Uterus (tissue), 4 donors: ENCODE measurements around the gene CCDC8. TPM values are rescaled to one million over a fixed set of nuclear protein-coding genes. Genes with fewer than 3 reads are reported as not detected.
"Not testable (repeated sequence)": the region's sequence is repeated elsewhere in the genome, so short reads cannot be mapped to it uniquely, and the experiment has no call there.

ENCODE experiments used
- DNase-seq, 2 donors: peaks; one replicate each; pipeline ENCODE4 v3.0.0-alpha.2; 2019 to 2020
- H3K27ac ChIP-seq, 2 donors: fragments of 200-600 bp; sonication (generic); 1 replicate in 1 of 2; 2 replicates in 1 of 2; pipeline ENCODE4 v1.5.1; 2016 to 2018
- H3K27me3 ChIP-seq, 2 donors: fragments of 200-600 bp; sonication (generic); one replicate each; pipeline ENCODE4 v1.5.1; 2018 to 2019; ENCODE audit warnings: control low read depth in 1 of 2
- H3K36me3 ChIP-seq, 2 donors: fragments of 200-600 bp; sonication (generic); one replicate each; pipeline ENCODE4 v1.5.1; 2019; ENCODE audit warnings: control low read depth in 1 of 2
- H3K4me1 ChIP-seq, 2 donors: fragments of 200-600 bp; sonication (generic); one replicate each; pipeline ENCODE4 v1.5.1; 2018 to 2019; ENCODE audit warnings: control low read depth in 1 of 2
- H3K4me3 ChIP-seq, 2 donors: fragments of 200-600 bp; sonication (generic); 1 replicate in 1 of 2; 2 replicates in 1 of 2; pipeline ENCODE4 v1.5.1; 2018 to 2019; ENCODE audit warnings: mild to moderate bottlenecking in 1 of 2
- H3K9me3 ChIP-seq, 2 donors: fragments of 200-600 bp; sonication (generic); one replicate each; pipeline ENCODE4 v1.5.1; 2019; ENCODE audit warnings: control low read depth in 1 of 2
- CTCF ChIP-seq, 4 experiments: fragments of 200-600 bp in 2 of 4; fragments of 450-650 bp in 2 of 4; sonication (generic) in 2 of 4; IDR thresholded peaks; one replicate each; pipeline ENCODE4 v1.5.1; 2016 to 2019; ENCODE audit warnings: antibody characterized with exemption in 4 of 4, mild to moderate bottlenecking in 2 of 4, moderate library complexity in 1 of 4
- POLR2A ChIP-seq, 2 donors: fragments of 450-650 bp; IDR thresholded peaks; one replicate each; pipeline ENCODE4 v1.6.1; 2016; ENCODE audit warnings: antibody characterized with exemption in 2 of 2, mild to moderate bottlenecking in 1 of 2, moderate library complexity in 1 of 2
- intact Hi-C: fragments of 100-400 bp; cut with DNase I; formaldehyde crosslinking; loops from one replicate; pipeline ENCODE4 v1.15.1; 2023; ENCODE audit warnings: low total_unique reads
- total RNA-seq, 4 donors: library from RNA; depleted of rRNA in 3 of 4; stranded (reverse); fragments of >200 nt in 3 of 4; gene quantifications; one replicate each; pipeline versions ENCODE4 v1.1.0 to v1.2.4, GENCODE V29; 2014 to 2023
- donor health status: DM: yes; HTN: yes; CAD: no.

The CCDC8 gene
- total RNA-seq, 4 donors from 2014 or later: 7.2 to 89.1 (median 26.2) TPM

GRCh38 chr19:46442808-46443450 is 29.6 kb upstream of the CCDC8 start:
- Histone ChIP-seq H3K36me3 (no peaks in the 10 kb centered on the region), H3K27ac (peak overlapping the region; percentile 56 to 61), H3K9me3 (no peaks in the 10 kb centered on the region), H3K4me3 (no peak overlapping the region), H3K4me1 (peaks cover 0 to 6% of the 10 kb centered on the region in 2 donors), H3K27me3 (no peaks in the 10 kb centered on the region)
- no peak for TF ChIP-seq CTCF (IDR thresholded peaks at IDR 0.05)
- TF ChIP-seq POLR2A (IDR thresholded peaks at IDR 0.05): no peak
- DNase-seq: peak; percentile 49 to 59
- intact Hi-C loops: no loop called here

GRCh38 chr19:46441866-46442265 is 28.5 kb upstream of the CCDC8 start:
- TF ChIP-seq POLR2A (IDR thresholded peaks at IDR 0.05): no peak
- TF ChIP-seq CTCF (IDR thresholded peaks at IDR 0.05): no peak
- H3K27ac ChIP-seq: peak overlapping the region; percentile 56 to 61

DNA sequence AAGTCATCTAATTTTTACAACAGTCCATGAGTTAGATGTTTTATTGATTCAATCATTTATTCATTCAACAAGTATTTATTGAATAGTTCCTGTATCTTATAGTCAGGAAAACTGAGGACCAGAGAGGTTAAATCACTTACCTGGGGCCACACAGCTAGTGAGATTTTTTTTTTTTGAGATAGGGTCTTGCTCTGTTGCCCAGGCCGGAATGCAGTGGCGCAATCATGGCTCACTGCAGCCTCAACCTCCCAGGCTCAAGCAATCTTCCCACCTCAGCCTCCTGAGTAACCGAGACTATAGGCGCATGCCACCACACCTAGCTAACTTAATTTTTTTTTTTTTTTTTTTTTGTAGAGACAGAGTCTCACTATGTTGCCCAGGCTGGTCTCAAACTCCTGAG is 22.3 kb upstream of the CCDC8 start:
- H3K4me3 ChIP-seq, H3K27ac ChIP-seq, H3K27me3 ChIP-seq, intact Hi-C loops, H3K36me3 ChIP-seq, H3K4me1 ChIP-seq, H3K9me3 ChIP-seq, DNase-seq: not testable (repeated sequence)

More at GRCh38 chr19:46441866-46442265, 28.5 kb upstream of the CCDC8 start:
- Histone ChIP-seq H3K36me3 (no peaks in the 10 kb centered on the region), H3K27me3 (no peaks in the 10 kb centered on the region), H3K4me1 (peaks cover 0 to 6% of the 10 kb centered on the region in 2 donors), H3K4me3 (no peak overlapping the region), H3K9me3 (no peaks in the 10 kb centered on the region)
- intact Hi-C loops: no loop called here
- DNase-seq: no peak

DNA sequence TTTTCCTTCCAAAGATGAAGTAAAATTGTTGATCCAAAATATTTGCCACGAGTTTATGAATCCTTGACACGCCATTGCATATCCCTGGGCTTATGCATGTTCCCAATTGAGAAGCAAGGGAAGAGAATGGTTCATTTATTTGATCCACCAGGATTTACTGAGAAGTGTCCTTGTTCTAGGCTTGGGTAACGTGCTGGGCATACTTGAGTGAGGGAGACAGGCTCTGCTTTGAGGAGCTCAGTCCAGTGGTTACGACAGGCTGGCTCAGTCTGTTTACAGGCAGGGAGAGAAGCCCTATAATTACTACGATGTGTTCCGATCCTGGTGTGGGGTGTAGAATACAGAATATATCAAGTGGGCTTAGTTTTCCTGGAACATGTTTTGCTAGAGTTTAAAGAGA is 21.6 kb upstream of the CCDC8 start:
- Histone ChIP-seq H3K9me3 (no peaks in the 10 kb centered on the region), H3K4me1 (no peaks in the 10 kb centered on the region), H3K27ac (no peak overlapping the region), H3K4me3 (no peak overlapping the region), H3K27me3 (no peaks in the 10 kb centered on the region), H3K36me3 (no peaks in the 10 kb centered on the region)
- no peak for DNase-seq
- intact Hi-C loops: no loop called here
- TF ChIP-seq CTCF (IDR thresholded peaks at IDR 0.05): no peak
- no peak for TF ChIP-seq POLR2A (IDR thresholded peaks at IDR 0.05)

DNA sequence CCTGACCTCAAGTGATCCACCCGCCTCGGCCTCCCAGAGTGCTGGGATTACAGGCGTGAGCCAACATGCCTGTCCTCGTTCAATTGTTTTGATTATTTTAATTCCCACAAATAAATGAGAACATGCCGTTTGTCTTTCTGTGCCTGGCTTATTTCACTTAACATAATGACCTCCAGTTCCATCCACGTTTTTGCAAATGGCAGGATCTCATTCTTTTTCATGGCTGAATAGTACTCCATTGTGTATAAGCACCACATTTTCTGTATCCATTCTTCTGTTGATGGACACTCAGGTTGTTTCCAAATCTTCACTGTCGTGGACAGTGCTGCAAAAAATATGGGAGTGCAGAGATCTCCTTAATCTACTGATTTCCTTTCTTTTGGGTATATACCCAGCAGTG is 20.1 kb upstream of the CCDC8 start:
- intact Hi-C loops, DNase-seq: not testable (repeated sequence)

DNA sequence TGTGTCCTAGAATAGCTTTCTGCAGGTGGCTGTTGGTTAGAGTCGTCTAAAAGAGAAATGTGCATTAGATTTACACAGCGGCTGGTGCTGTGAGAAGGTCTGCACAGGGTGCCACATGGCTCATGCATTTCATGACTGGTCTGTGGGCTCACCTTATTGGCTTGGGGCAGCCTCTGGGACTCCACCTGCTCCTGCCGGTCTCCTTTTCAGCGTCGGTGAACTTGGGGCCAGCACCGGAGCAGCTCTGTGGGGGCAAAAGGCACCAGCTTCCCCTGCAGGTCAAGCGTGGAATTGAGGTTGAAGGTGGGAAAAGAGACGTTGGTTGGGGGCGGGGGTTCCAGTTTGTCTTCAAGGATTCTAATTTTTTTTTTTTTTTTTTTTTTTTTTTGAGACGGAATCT is 18.5 kb upstream of the CCDC8 start:
- intact Hi-C loops: no loop called here
- Histone ChIP-seq H3K27me3 (no peaks in the 10 kb centered on the region), H3K9me3 (no peaks in the 10 kb centered on the region), H3K4me1 (no peaks in the 10 kb centered on the region), H3K36me3 (no peaks in the 10 kb centered on the region), H3K27ac (no peak overlapping the region), H3K4me3 (no peak overlapping the region)
- no peak for DNase-seq
- TF ChIP-seq POLR2A (IDR thresholded peaks at IDR 0.05) (no peak), CTCF (IDR thresholded peaks at IDR 0.05) (no peak)

More for the DNA sequence above, 20.1 kb upstream of the CCDC8 start:
- not testable (repeated sequence) for H3K9me3 ChIP-seq, H3K36me3 ChIP-seq, H3K27ac ChIP-seq, H3K4me1 ChIP-seq, H3K4me3 ChIP-seq, H3K27me3 ChIP-seq
